Measurements from ENCODE around the gene PAQR7.

DNA sequence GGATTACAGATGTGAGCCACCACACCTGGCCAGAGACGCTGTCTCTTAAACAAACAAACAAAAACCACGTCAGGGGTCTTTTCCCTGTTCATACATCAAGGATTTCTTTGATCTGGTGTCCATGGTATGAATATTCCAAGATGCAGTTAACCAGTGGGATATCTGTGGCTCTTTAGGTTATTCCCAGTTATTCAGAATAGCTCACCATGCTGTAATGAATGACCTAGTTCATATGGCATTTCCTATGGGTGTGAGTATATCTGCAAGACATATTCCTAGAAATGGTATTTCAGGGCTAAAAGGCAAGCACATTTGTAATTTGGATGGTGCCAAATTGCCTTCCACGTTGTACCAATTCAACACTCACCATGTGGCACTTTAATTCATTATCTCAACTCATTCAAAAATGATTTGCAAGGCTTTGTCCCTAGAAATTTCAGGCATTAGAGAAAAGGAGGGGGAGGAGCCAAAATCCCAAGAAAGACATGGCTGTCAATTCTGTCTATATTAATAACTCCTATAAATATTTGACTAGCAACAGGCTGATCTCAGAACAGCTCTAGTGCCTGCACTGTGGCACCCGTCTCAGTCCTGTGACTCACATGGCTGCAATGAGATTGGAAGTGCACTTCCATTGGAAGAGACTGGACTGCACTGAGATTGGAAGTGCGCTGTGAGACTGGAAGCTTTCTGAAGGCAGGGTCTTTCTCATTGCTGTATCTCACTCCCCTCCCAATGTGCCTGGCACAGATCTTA lies 36.7 kb upstream of the PAQR7 start:
- TF ChIP-seq, protein P1, sequence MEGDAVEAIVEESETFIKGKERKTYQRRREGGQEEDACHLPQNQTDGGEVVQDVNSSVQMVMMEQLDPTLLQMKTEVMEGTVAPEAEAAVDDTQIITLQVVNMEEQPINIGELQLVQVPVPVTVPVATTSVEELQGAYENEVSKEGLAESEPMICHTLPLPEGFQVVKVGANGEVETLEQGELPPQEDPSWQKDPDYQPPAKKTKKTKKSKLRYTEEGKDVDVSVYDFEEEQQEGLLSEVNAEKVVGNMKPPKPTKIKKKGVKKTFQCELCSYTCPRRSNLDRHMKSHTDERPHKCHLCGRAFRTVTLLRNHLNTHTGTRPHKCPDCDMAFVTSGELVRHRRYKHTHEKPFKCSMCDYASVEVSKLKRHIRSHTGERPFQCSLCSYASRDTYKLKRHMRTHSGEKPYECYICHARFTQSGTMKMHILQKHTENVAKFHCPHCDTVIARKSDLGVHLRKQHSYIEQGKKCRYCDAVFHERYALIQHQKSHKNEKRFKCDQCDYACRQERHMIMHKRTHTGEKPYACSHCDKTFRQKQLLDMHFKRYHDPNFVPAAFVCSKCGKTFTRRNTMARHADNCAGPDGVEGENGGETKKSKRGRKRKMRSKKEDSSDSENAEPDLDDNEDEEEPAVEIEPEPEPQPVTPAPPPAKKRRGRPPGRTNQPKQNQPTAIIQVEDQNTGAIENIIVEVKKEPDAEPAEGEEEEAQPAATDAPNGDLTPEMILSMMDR (IDR thresholded peaks at IDR 0.05): no peak
- TF ChIP-seq POLR2A (IDR thresholded peaks at IDR 0.05) (no peak), POLR2AphosphoS5 (IDR thresholded peaks at IDR 0.05) (no peak)
